PC-9 (cell line): ENCODE measurements around the gene GARNL3.

Experiments used
- EZH2 ChIP-seq: fragments of 200-600 bp; sonication (generic); IDR thresholded peaks from 2 replicates; pipeline ENCODE4 v1.8.0; 2017; ENCODE audit warnings: antibody characterized with exemption, low read depth
- TF ChIP-seq, protein P1 (sequence below): fragments of 200-600 bp; sonication (generic); conservative IDR thresholded peaks from 2 replicates; pipeline ENCODE4 v1.6.1; 2017; ENCODE audit warnings: mixed run types, antibody characterized with exemption, mild to moderate bottlenecking, moderate library complexity

- TF ChIP-seq EZH2, result no peak
- TF ChIP-seq, protein P1, sequence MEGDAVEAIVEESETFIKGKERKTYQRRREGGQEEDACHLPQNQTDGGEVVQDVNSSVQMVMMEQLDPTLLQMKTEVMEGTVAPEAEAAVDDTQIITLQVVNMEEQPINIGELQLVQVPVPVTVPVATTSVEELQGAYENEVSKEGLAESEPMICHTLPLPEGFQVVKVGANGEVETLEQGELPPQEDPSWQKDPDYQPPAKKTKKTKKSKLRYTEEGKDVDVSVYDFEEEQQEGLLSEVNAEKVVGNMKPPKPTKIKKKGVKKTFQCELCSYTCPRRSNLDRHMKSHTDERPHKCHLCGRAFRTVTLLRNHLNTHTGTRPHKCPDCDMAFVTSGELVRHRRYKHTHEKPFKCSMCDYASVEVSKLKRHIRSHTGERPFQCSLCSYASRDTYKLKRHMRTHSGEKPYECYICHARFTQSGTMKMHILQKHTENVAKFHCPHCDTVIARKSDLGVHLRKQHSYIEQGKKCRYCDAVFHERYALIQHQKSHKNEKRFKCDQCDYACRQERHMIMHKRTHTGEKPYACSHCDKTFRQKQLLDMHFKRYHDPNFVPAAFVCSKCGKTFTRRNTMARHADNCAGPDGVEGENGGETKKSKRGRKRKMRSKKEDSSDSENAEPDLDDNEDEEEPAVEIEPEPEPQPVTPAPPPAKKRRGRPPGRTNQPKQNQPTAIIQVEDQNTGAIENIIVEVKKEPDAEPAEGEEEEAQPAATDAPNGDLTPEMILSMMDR, result no peak
Measured at GRCh38 chr9:127218818-127219217, 45.8 kb upstream of the GARNL3 start.
